Esophagus muscularis mucosa (tissue), 3 donors: Measurements from ENCODE around the gene DMXL1.
"Not testable (repeated sequence)": the region's sequence is repeated elsewhere in the genome, so short reads cannot be mapped to it uniquely, and the experiment has no call there.

Experiments used
- POLR2AphosphoS5 ChIP-seq, 2 donors: sonication (generic); formaldehyde crosslinking; IDR thresholded peaks; one replicate each; pipeline ENCODE4 v1.6.1; 2017; ENCODE audit warnings: antibody characterized with exemption in 2 of 2
- TF ChIP-seq, protein P1 (sequence below), 3 experiments: fragments of 200-600 bp in 2 of 3; fragments of 450-650 bp in 1 of 3; sonication (generic) in 2 of 3; IDR thresholded peaks; one replicate each; pipeline ENCODE4 v1.5.1; 2017 to 2019; ENCODE audit warnings: antibody characterized with exemption in 3 of 3, mild to moderate bottlenecking in 2 of 3, moderate library complexity in 1 of 3

DNA sequence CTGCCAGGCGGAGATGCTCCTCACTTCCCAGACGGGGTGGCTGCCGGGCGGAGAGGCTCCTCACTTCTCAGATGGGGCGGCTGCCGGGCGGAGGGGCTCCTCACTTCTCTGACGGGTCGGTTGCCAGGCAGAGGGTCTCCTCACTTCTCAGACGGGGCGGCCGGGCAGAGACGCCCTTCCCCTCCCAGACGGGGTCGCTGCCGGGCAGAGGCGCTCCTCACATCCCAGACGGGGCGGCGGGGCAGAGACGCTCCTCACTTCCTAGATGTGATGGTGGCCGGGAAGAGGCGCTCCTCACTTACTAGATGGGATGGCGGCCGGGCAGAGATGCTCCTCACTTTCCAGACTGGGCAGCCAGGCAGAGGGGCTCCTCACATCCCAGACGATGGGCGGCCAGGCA is 51.6 kb downstream of the DMXL1 start:
- not testable (repeated sequence) for TF ChIP-seq POLR2AphosphoS5 (IDR thresholded peaks at IDR 0.05)
- TF ChIP-seq, protein P1, sequence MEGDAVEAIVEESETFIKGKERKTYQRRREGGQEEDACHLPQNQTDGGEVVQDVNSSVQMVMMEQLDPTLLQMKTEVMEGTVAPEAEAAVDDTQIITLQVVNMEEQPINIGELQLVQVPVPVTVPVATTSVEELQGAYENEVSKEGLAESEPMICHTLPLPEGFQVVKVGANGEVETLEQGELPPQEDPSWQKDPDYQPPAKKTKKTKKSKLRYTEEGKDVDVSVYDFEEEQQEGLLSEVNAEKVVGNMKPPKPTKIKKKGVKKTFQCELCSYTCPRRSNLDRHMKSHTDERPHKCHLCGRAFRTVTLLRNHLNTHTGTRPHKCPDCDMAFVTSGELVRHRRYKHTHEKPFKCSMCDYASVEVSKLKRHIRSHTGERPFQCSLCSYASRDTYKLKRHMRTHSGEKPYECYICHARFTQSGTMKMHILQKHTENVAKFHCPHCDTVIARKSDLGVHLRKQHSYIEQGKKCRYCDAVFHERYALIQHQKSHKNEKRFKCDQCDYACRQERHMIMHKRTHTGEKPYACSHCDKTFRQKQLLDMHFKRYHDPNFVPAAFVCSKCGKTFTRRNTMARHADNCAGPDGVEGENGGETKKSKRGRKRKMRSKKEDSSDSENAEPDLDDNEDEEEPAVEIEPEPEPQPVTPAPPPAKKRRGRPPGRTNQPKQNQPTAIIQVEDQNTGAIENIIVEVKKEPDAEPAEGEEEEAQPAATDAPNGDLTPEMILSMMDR (IDR thresholded peaks at IDR 0.05), result not testable (repeated sequence)
